PC-9 (cell line): Measurements from ENCODE around the gene SH3BP4.

ENCODE experiments used
- EZH2 ChIP-seq: fragments of 200-600 bp; sonication (generic); IDR thresholded peaks from 2 replicates; pipeline ENCODE4 v1.8.0; 2017; ENCODE audit warnings: antibody characterized with exemption, low read depth
- TF ChIP-seq, protein P1 (sequence below): fragments of 200-600 bp; sonication (generic); conservative IDR thresholded peaks from 2 replicates; pipeline ENCODE4 v1.6.1; 2017; ENCODE audit warnings: mixed run types, antibody characterized with exemption, mild to moderate bottlenecking, moderate library complexity

DNA sequence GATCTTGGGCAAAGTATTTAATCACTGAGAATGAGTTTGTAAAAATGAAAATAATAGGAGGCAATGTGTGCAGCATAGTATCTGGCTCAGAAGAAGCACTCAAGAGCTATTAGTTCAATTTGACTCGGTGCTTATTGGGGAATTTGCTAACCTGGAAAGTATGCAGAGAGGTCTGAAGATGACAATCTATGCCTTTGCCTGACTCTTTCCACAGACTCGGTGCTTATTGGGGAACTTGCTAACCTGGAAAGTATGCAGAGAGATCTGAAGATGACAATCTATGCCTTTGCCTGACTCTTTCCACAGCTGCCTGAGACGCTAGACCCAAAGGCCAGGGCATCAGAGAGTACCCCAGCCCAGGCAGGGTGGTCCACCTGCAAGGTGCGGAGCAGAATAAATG is 12.2 kb upstream of the SH3BP4 start:
- TF ChIP-seq, protein P1, sequence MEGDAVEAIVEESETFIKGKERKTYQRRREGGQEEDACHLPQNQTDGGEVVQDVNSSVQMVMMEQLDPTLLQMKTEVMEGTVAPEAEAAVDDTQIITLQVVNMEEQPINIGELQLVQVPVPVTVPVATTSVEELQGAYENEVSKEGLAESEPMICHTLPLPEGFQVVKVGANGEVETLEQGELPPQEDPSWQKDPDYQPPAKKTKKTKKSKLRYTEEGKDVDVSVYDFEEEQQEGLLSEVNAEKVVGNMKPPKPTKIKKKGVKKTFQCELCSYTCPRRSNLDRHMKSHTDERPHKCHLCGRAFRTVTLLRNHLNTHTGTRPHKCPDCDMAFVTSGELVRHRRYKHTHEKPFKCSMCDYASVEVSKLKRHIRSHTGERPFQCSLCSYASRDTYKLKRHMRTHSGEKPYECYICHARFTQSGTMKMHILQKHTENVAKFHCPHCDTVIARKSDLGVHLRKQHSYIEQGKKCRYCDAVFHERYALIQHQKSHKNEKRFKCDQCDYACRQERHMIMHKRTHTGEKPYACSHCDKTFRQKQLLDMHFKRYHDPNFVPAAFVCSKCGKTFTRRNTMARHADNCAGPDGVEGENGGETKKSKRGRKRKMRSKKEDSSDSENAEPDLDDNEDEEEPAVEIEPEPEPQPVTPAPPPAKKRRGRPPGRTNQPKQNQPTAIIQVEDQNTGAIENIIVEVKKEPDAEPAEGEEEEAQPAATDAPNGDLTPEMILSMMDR = no peak
- TF ChIP-seq EZH2 = no peak
